Stimulated activated CD4-positive, alpha-beta T cell treated with anti-CD3 and anti-CD28 coated beads, Interleukin-1b, Interleukin-23, amount 100 ng/mL, for 24 hours (primary cell): ENCODE measurements around the gene CDH4.

Experiments used
- DNase-seq, 4 experiments: peaks; one replicate each; pipeline ENCODE4 v3.0.0-alpha.2; 2020; ENCODE audit warnings: low read depth in 4 of 4, low spot score in 1 of 4

The CDH4 gene

DNA sequence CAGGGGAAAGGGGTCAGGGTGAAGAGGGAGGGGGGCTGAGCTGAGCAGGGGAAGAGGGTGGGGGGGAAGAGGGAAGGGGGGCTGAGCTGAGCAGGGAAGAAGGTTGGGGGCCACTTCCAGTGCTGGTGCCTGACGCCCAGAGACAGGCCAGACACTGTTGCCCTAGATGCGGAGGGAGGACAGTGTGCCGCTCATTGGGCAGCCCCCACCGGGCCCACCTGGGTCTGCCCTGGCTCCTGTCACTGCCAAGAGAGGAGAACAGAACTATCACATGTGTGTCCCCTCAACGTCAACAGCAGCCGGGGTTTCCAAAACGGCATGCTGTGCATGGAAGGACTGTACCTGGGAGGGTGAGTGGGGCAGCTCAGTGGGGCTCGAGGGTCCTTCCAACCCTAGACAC is 342.1 kb downstream of the CDH4 start:
- no peak for DNase-seq

DNA sequence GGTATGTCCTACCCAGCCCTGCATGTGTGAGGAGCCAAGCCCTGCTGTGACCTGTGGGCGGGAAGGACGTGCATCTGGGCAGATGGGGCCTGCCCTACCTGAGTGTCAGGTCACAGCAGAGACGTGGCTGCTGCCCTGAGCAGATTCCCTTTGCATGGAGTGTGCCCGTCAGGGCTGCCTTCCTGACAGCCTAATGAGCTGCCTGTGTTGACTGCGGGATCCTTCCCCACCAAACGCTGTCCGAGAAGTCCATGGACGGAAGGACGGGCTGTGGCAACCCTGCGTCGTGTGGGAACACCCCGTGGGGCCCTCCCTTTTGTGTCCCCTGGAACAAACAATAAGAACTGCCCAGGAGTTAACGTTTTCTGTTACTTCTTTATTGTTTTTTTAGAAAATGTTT is 343.2 kb downstream of the CDH4 start:
- DNase-seq: no peak

GRCh38 chr20:61596687-61597330 is 344.7 kb downstream of the CDH4 start:
- no peak for DNase-seq

GRCh38 chr20:61597996-61598395 is 345.9 kb downstream of the CDH4 start:
- DNase-seq: no peak

DNA sequence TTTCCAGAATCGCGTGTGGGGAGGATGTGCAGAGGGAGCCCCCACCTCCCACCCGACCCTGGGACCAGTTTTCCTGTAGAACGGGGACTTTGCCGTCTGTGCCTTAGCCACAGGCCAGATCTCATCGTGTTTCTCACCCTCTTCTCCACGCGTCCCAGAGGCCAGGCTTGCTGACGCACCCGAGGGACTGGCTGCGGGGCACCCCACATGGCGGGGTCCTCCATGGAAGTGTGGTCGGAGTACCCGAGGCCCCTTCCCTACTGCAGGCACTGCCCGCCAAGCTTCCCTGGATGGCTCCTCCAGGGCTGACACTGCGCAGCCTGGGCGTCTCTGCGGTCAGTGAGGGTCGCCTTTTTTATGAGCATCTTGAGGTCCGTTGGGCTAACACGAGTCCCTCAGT is 346.5 kb downstream of the CDH4 start:
- DNase-seq: no peak

DNA sequence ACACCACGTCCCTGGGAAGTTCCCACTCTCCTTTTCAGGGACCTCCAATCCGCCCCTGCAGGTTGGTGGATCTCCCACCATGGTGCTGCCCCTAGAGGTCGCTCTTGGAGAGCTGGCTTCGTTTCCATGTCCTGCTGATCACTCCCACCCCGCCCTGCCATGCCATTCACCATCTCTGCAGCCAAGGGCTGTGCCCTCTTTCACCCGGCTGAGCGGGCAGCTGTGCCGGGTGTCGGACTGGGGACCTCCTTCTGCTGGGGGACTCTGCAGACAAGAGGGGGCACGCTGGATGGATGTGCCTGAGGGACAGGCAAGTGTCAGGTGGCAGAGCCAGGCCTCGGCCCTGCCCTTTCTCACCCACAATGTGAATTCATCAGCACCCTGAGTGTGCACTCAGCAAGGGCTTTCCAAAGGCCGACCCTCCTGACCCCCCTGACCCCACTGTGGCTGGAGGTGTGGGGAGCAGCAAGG is 347.0 kb downstream of the CDH4 start:
- no peak for DNase-seq

GRCh38 chr20:61599541-61599992 is 347.5 kb downstream of the CDH4 start:
- no peak for DNase-seq

DNA sequence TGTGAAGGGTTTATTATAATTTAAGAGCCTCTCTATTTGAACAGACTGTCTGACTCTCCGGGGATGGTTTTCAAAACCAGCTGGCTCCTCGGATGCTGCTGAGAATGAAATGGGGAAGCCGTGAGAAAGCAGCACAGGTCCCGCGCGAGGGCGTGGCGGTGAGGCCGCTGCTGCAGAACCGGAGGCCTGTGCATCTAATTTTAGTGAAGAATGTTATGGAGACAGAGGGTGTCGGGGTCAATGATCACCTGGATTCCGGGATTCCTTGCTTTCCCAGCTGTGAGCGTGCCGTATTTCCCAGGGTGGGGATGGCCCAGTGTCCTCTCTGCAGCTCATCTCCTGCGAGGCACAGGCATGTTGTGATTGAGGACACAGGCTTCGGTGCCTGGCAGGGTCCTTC is 348.0 kb downstream of the CDH4 start:
- DNase-seq: no peak

- no peak for DNase-seq
Observed at GRCh38 chr20:61601361-61601760, 349.3 kb downstream of the CDH4 start.

DNA sequence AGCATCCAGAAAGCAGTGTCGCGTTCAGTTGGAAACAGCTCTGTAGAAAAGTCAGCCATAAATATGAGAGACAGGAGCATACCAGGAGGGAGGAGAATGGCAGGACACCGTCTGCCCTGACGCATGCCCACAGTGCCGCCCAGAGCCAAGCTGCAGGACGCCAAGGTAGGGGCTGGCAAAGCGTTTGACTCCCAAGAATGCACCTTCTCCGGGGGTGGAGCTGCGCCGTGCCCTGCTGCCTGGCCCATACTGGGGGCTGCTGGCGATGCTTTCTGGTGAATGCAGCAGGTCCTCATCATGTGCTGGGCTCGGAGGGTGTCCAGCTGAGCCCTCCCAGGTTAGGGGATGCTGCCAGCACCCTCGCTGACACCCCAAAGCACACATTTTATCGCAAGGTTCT is 349.8 kb downstream of the CDH4 start:
- no peak for DNase-seq

GRCh38 chr20:61603715-61604114 is 351.7 kb downstream of the CDH4 start:
- DNase-seq: no peak

- no peak for DNase-seq
Observed at GRCh38 chr20:61604549-61604948, 352.5 kb downstream of the CDH4 start.

DNA sequence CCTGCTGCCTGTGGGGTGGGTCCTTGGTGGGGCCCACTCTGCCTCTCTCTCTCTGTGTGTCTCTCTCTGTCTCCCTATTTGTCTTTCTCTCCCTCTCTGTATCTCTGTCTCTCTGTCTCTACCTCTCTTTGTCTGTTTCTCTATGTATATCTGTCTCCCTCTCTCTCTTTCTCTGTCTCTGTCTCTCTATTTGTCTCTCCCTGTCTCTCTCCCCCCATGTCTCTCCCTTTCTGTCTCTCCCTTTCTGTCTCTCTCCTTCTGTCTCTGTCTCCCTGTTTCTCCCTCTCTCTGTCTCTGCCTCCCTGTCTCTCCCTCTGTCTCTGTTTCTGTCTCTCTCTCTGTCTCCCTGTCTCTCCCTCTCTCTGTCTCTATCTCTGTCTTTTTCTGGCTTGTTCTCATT is 353.2 kb downstream of the CDH4 start:
- no peak for DNase-seq

- DNase-seq: no peak
Observed at GRCh38 chr20:61605862-61606557, 353.9 kb downstream of the CDH4 start.

GRCh38 chr20:61608275-61609085 is 356.4 kb downstream of the CDH4 start:
- DNase-seq: no peak

DNA sequence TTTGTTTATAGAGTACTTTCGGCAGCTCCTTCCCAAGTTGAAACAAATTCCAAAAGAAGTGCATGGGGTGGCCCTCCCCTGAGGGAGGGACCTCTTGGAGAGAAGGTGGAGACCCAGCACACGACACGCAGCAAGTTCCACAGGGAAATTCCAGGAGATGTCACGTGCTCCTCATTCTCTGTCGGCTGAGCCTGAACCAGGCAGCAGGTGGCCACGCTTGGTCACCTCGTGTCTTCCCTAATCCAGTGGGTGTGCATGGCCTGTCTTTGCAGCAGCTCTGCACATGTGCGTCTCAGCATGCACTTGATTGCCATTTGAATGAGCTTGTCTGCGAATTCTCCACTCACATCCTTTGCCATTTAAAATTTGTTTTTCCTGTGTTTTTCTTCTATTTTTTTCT is 357.4 kb downstream of the CDH4 start:
- no peak for DNase-seq

GRCh38 chr20:61611401-61612180 is 359.5 kb downstream of the CDH4 start:
- DNase-seq: no peak

- DNase-seq: no peak
Observed at GRCh38 chr20:61613917-61614705, 362.1 kb downstream of the CDH4 start.

DNA sequence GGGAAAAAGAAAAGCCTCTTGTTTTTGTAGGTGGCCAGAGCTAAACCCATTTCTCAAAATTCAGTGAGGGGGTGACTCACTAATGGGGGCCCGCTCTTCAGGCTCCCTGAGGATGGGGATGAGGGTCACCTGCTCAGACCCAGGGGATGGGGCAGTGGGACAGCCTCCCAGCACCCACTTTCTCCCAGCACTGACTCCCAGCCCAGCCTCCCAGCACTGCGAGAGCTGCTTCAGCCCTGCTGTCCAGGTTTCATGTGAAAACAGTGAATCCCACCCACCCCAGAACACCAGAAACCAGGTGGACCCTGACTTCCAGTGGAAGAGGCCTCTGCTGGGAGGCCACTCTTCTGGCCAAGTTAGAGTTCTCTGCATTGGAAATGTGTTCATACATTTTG is 362.6 kb downstream of the CDH4 start:
- no peak for DNase-seq

GRCh38 chr20:61615806-61616205 is 363.7 kb downstream of the CDH4 start:
- no peak for DNase-seq
